Stimulated activated CD4-positive, alpha-beta T cell treated with anti-CD3 and anti-CD28 coated beads, Interleukin-1b, Interleukin-23, amount 100 ng/mL, for 4 hours (primary cell): Measurements from ENCODE around the gene MPP7.
A peak's percentile ranks its signal among the peaks of the same experiment; 100 is the strongest.
"Not testable (repeated sequence)": the region's sequence is repeated elsewhere in the genome, so short reads cannot be mapped to it uniquely, and the experiment has no call there.

Source experiments
- DNase-seq, 2 donors: peaks; one replicate each; pipeline ENCODE4 v3.0.0-alpha.2; 2020; ENCODE audit warnings: low read depth in 2 of 2

MPP7 gene

DNA sequence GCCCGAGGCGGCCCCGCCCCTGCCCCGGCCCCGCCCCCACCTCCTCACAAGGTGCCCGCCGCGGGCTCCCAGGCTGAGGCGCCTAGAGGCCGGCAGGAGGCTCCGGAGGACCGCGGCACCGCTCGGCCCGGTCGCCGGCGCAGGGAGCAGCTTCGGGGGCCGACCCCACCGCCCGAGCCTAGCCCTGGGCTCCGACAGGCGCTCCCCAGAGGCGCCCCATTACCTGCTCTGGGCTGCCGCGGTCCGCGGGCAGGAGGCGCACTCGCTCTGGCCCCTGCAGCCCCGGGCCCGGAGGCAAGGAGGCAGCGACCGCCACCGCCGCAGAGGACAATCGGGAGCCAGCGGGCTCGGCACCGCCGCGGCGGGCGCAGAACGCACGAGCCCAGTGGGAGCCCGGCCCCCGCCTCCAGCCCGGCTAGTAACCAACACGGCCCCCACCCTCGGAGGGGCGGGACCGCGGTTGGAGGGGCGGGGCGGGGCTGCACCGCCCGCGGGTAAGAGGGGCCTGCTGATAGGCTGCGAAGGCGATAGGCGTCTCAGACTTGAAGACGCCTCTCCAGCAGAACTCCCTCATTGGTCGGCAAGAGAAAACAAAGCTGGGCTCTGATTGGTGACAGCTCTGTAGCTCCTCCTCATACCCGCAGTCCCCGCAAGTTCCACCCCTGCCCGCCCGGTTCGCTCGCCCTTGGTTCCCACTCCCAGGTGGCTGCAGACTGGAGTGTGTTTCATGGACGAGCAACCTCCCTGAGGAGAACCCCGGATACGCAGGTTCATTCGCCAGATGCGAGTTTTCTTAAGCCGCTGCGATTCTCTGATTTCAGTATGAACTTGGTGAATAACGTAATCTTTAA is at the start of gene MPP7:
Gene MPP7, minus strand, starts transcription at position 427 of the 851 bp plus-strand sequence. CDS start 64,460 bp downstream, outside the sequence.
- peak; percentile 95 for DNase-seq

DNA sequence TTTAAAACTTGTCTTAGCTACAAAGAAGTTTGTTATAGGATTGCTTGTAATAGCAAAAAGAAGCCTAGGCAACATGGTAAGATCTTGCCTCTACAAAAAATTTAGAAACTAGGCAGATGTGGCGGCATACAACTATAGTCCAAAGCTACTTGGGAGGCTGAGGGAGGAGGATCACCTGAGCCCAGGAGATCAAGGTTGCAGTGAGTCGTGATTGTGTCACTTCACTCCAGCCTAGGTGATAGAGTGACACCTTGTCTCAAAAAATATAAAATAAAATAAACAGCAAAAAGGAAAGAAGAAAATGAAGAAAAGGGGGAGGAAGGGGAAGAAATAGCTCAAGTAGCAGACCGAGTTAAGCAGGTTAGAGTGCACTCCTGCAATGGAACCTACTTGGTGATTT is 47.0 kb upstream of the MPP7 start:
- DNase-seq, result no peak

DNA sequence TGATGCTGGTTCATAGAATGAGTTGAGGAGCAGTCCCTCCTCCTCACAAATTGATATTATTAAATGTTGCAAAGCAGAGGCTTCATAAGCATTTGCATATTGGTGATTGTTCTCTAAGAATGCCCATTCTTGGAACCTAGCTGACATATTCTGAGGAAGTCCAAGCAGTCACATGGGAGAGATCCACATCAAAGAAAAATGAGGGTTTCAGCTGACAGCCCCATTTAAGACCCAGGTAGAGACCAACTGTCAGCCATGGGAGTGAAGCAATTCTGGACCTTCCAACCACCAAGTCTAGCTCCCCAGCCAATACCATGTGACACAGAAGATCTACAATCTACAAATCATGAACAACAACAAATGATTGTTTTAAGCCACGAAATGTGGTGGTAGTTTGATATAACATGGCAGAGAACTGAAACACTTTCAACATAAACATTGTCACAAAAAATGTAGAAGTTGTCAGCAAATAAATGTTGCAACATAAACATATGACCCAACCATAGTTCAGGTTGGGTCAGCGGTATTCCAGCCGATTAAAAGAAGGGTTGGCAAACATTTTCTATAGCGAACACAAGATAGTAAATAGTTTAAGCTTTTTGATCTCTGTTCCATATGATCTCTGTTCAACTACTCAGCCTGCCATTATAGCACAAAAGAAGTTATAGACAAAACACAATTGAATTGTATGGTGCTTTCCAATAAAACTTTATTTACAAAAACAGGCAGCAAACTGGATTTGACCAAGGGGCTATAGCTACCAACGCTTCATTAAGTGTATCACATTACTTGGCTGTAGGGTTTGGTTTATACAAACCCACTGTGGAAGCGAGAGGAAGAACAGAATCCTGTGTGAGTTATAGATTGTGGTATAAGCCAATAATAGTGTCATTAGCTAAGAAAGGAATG is 41.4 kb upstream of the MPP7 start:
- no peak for DNase-seq

DNA sequence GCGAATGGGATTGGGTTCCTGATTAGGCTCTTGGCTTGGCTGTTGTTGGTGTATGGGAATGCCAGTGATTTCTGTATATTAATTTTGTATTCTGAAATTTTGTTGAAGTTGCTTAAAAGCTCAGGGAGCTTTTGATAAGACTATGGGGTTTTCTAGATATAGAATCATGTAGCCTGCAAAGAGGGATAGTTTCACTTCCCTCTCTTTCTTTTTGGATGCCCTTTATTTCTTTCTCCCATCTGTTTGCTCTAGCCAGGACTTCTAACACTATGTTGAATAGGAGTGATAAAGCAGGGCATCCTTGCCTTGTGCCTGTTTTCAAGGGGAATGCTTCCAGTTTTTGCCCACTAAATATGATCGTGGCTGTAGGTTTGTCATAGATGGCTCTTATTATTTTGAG is 40.4 kb upstream of the MPP7 start:
- no peak for DNase-seq

DNA sequence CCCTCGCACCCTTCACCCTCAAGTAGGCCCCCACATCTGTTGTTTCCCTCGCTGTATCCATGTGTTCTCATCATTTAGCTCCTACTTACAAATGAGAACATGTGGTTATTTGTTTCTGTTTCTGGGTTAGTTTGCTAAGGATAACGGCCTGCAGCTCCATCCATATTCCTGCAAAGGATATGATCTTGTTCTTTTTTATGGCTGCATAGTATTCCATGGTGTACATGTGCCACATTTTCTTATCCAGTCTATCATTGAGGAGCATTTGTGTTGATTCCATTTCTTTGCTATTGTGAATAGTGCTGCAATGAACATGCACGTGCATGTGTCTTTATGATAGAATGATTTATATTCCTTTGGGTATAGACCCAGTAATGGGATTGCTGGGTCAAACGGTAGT is 38.8 kb upstream of the MPP7 start:
- not testable (repeated sequence) for DNase-seq

DNA sequence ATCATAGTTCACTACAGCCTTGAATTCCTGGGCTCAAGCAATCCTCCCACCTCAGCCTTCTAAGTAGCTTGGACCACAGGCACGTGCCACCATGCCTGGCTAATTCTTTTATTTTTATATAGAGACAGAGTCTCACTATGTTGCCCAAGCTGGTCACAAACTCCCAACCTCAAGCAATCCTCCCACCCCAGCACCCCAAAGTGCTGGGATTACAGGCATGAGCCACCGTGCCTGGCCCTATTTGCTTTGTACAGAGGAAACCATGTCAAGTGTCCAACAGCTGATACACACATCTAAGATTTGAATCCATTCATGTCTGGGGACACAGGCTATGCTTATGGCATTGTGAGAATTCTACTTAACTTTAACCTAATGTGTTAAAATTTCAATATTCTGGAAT is 29.9 kb upstream of the MPP7 start:
- no peak for DNase-seq

DNA sequence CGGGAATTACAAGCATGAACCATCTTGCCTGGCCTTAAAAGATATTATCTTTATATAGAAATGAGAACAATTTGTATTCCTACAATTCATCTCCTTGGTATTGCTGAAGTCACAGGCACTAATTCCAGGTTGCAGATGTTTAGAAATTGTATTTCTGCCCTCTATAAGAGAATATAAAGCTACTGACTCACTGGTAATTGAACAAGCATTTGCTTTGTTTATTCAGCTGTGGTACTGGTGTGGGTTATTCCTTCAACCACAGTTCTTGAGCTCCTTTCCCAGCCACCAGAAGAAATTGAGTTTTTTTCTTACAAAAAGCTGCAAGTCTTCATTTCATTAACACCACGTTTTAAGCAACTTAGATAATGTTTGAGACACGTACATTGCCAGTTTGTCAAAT is 29.0 kb upstream of the MPP7 start:
- no peak for DNase-seq

DNA sequence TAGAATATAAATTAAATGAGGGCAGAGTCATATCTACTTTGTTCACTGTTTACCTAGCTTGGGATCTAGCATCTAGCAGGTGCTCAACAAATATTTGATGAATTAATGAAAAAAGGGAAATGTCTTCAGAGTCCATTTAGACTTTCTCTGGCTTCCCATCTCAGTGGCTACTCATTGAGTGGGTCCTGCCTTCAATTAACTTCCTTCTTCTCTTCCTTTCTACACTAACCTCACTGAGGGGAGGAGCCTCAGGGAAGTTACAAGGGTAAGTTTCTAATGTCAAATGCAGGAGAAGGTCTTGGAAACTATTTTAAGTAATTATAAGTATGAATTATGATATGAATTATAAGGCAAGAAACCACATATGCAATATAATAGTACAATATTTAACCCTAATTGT is 28.2 kb upstream of the MPP7 start:
- no peak for DNase-seq

DNA sequence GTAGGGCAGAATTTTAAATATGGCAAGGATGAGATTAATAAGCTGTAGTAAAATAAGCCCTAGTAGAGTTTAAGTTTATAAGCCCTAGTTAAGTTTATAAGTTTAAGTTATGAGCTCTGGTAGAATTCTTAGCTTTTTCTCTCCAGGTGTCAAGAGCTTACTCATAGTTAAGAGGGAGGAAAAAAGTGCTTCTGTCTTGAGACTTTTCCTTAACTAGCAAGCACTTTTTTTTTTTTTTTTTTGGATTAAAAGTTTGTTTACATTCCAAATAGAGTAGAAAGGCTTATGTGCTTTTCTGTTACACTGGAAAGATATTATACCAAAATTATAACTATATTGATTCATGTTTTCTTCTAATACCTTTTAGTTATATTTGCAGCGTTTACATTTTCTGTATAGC is 25.5 kb upstream of the MPP7 start:
- DNase-seq, result no peak

DNA sequence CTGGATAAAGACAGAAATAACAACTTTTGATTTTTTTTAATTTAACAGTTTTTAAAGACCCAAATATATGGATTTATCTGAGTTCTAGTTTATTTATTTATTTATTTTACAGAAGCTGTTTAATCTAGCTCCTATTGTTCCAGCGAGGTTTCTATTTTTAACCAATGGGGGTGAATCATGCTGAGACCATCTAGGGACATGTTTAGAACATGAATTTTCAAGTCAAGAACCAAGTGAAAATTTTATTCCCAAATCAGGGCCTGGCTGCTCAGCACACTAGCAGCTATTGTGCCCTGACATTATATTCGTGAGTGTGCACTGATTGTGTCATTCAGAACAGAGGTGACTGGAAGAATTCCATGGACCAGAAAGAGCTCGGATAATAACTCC is 24.6 kb upstream of the MPP7 start:
- no peak for DNase-seq

DNA sequence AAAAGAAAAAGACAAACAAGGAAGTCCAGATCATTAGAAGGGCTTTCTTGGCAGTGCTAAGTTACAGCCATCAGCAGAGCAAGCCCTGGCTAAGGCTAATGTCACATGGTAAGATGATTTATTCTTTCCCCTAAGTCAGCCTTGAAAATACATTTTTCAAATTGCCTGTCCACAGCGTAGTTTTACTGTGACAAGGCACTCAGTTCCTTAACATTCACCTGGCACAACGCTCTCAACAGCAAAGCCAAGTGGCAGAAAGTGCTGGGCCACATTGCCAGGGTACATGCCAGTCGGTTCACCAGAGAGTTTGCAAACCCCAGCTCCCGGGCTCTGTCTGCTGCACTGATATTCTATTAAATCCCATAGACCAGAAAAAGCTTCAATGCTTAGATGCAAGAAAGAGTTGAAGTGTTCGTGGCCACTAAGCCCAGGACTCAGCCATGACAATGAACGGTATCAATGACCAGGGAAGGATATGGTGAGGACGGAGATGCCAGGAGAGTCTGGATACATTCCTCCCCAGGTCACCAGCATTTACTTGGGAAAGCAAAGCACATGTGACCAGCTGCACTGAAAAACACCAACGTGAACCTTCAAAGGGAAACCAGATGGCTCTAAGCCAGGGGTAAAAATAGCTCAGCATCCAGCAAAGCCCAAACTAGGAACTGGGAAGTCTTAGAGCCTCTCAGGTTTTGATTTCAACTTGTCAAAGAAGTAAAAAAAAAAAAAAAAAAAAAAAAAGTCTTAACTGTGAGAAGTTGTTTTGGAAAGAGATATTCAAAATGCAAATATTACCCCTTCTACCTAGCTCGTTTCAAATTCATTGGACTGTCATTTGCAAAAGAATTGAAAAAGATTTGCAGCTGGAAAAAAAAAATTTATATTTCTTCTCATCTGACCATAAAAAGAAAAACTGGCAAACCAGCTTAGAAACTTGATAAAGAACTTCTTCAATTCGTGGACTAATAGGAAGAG is 23.9 kb upstream of the MPP7 start:
- DNase-seq, result no peak

DNA sequence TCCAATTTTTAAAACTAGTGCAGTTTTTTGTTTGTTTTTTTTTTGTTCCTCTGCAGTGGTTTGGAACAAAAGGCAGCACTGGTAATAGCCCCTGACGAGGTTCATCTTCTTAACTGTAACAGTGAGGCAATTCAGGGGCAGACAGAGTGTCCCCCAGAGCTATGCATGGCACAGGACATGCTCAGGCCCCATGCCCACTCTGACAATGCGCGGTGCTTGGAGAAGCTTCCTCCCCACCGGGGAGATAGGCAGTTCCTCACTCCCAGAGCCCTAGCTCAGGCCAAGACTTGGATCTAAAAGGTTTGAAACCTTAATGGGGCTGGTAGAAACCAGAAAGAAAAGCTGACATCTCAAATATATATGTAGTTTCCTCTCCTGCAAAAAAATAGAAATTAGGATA is 17.9 kb upstream of the MPP7 start:
- DNase-seq, result no peak

DNA sequence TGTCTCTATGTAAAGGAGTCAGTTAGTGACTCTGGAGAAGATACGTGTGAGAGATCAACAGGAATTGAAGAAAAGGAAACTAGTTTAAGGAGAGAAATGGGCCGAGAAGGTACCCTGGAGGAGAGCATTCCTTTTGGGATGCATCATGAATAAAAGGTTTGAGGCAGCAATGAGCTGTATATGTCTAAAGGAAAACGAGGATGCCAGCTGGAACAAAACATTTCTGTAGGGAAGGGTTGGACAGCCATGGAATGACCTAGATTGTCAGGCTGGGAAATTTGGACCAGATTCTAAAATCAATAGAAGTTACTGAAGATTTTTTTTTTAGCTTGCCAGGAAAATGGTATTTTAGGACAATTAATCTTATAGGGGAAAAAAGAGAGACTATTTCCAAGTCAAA is 17.2 kb upstream of the MPP7 start:
- no peak for DNase-seq

DNA sequence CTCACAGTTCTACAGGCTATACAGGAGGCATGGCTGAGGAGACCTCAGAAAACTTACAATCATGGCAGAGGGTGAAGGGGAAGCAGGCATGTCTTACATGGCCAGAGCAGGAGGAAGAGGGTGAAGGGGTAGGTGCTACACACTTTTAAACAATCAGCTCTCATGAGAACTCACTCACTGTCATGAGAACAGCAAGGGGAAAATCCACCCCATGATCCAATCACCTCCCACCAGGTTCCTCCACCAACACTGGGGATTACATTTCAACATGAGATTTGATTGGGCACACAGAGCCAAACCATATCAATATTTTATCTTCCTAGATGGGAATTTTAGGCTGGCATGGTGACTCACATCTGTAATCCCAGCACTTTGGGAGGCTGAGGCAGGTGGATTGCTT is 16.2 kb upstream of the MPP7 start:
- not testable (repeated sequence) for DNase-seq

DNA sequence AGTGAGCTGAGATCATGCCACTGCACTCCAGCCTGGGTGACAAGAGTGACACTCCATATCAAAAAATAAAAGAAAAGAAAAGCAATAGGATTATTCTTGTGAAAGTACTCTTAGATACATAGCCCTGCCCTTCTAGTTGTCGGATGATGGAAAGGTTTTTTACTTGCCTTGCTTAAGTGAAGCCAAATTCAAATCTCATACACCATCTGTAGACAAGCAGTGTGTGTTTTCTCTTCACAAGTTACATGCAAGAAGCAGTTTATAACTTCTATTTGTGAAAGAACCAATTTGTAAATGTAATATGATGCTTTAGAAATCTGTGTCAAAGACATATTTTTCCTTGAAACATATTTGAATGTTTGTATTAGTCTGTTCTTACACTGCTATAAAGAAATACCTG is 15.8 kb upstream of the MPP7 start:
- DNase-seq, result no peak

DNA sequence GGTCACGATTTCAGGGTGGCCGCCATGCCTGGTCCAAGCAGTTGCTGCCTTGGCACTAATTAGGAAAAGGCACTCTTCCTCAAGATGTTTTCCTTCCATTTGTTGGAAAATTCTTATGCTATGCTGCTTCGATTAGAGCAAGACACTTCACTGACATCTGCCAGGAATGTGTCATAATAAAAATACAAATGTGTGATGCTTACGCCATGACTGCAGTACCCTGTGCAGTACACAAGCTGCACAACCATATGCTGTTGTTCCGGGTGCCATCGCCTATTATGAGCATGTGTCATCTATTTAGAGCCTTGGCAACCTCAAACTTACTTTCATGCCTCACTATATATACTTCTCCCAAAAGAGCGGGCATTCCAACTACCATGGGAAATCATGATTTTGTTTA is 14.9 kb upstream of the MPP7 start:
- DNase-seq, result no peak

DNA sequence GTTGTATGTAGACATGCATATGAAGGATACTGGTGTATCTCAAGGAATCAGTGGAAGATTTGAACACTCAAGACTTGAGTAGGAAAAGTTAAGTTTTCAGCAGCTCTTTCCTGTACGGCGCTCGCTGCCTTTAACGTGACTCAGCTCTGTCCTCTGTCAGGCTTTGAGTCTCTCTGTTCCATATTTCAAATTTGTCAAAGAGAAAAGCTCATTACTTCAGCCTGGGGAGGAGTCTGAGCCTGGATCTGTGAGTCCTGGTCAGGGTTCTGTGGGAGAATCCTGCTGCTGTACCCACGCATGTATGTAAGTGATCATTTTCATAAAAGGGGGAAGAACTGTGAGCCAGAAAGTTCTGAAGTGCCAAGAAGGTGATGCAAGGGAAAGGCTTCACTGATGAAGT is 13.8 kb upstream of the MPP7 start:
- no peak for DNase-seq

DNA sequence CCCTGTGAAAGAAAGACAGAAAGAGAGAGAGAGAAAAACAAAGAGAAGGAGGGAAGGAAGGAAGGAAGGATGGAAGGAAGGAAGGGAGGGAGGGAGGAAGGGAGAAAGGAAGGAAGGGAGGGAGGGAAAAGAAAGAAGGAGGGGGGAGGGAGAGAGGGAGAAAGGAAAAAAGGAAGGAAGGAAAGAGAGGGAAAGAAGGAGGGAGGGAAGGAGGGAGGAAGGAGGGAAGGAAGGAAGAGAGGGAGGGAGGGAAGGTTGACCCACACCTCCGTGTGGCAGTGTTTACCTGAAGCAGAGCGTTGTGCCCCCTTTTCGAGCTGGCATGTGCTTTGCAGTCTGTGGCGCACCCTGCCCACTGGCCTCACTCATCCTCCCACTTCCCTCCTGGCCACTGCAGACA is 12.3 kb upstream of the MPP7 start:
- DNase-seq, result no peak

DNA sequence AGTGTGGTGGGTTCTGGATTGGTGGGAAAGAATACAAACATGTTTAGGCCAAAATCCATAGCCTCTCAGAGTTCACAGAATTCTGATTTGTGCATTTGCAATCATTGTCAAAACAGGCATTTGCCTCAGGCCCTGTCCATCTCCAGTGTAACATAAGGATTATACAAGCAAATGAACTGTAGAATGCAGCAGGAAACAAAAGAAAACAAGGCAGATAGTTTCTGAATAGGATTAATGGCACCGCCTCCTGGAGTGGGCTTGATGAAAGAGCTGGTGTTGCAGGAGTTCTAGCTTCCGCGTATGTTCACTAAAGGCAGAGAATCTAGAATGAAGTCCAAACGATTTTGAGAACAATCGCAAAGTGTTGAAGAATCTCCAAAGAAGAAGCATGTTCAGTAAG is 11.3 kb upstream of the MPP7 start:
- no peak for DNase-seq

DNA sequence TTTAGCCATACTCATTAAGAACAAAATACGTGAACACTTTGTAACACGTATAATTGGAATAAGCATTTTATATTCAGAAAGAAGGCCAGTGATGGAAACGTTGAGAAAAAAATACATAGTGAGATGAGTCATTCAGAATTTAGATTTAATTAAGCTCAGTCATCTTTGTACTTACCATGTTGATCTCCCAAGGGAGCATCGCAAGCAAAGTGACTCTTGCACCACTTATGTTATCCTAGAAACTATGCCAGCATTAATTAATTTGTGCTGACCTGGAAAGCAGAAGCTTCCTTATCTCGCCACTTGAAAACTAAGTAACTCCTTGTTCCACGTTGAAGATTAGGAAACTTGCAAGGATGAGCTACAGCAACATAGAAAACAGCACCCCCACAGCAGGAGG is 9.7 kb upstream of the MPP7 start:
- DNase-seq, result no peak

DNA sequence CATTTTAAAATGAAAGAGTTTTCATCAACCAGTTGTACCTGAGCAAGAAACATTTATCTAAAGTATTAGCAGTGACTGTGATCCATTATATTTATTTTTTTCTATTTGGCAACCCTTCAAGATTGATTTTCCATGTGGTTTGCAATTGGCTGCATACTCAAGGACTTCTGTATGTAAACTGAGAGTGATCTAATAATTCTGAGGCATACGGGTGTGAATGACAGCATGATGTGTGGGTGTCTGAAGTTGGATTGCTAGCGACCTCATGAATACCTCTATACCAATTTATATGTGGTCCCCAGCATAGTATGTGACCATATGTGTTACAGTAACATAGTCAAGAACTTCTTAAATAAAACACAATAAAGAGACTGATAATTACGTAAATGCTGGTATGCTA is 8.2 kb upstream of the MPP7 start:
- DNase-seq, result no peak

DNA sequence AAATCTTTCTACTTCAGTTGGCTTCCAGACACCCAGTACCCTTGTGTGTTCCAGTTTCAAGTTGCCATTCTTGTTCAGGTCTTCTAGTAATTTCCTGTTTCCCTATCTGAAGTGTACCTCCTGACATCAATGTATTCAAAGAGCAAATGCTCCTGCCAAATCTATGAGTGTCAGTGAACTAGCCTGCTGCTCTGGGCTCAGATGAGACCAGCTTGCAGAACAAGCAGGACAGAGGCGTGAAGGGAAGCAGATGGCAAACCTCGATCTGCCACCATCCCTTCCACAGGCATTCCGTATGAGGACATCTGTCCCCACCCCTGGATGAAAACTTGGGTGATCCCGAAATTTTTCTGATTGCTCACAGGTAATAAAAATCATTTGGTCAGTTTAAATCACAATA is 4.4 kb upstream of the MPP7 start:
- DNase-seq, result no peak
